ENCODE data around the gene CALHM1. TPM values are rescaled to one million over a fixed set of nuclear protein-coding genes. Genes with fewer than 3 reads are reported as not detected.
A peak's percentile ranks its signal among the peaks of the same experiment; 100 is the strongest.

Gene CALHM1
- total and polyA plus RNA-seq, 2 of the 13 experiments (the other 11 are each of a cell fraction or from before 2014, with no cell fraction given): 0.04 TPM; not detected in 1

- TF ChIP-seq ZNF142 (CRISPR knock-in tag; IDR thresholded peaks at IDR 0.05) (no peak), ERF (CRISPR knock-in tag; IDR thresholded peaks at IDR 0.05) (peak; percentile 66; the same call in 1 of the 2 replicates), MTA1 (CRISPR knock-in tag; IDR thresholded peaks at IDR 0.05; ENCODE audit: borderline replicate concordance) (no peak), ZNF577 (CRISPR knock-in tag; IDR thresholded peaks at IDR 0.05; ENCODE audit: borderline replicate concordance, low read depth) (no peak), ZNF260 (CRISPR knock-in tag; IDR thresholded peaks at IDR 0.05; ENCODE audit: borderline replicate concordance, low read depth) (no peak), PHF8 (CRISPR knock-in tag; IDR thresholded peaks at IDR 0.05) (no peak), PCBP2 (optimal IDR thresholded peaks at IDR 0.05; ENCODE audit: low read depth, low read length, poor library complexity, severe bottlenecking) (no peak), AGO2 (optimal IDR thresholded peaks at IDR 0.05; ENCODE audit: low read depth, low read length) (no peak), XBP1 (CRISPR knock-in tag; IDR thresholded peaks at IDR 0.05) (no peak), KLF11 (CRISPR knock-in tag; IDR thresholded peaks at IDR 0.05) (no peak), MXD4 (CRISPR knock-in tag; IDR thresholded peaks at IDR 0.05) (no peak), PATZ1 (CRISPR knock-in tag; IDR thresholded peaks at IDR 0.05) (peak; percentile 93), MLLT10 (CRISPR knock-in tag; IDR thresholded peaks at IDR 0.05) (no peak), TCF7L2 (IDR thresholded peaks at IDR 0.05; ENCODE audit: low read depth, low read length) (no peak), NFE2 (CRISPR knock-in tag; IDR thresholded peaks at IDR 0.05) (no peak), ZNF615 (CRISPR knock-in tag; IDR thresholded peaks at IDR 0.05; ENCODE audit: borderline replicate concordance) (no peak), GABPA (IDR thresholded peaks at IDR 0.05; ENCODE audit: low read depth, low read length) (no peak), GABPA (CRISPR knock-in tag; IDR thresholded peaks at IDR 0.05; ENCODE audit: low read depth) (peak; percentile 40; the same call in 1 of the 2 replicates), PITX1 (CRISPR knock-in tag; IDR thresholded peaks at IDR 0.05) (no peak; the same call in 1 of the 2 replicates), SOX5 (CRISPR knock-in tag; IDR thresholded peaks at IDR 0.05; ENCODE audit: borderline replicate concordance) (peak; percentile 94)
- TF ChIP-seq, protein P1, sequence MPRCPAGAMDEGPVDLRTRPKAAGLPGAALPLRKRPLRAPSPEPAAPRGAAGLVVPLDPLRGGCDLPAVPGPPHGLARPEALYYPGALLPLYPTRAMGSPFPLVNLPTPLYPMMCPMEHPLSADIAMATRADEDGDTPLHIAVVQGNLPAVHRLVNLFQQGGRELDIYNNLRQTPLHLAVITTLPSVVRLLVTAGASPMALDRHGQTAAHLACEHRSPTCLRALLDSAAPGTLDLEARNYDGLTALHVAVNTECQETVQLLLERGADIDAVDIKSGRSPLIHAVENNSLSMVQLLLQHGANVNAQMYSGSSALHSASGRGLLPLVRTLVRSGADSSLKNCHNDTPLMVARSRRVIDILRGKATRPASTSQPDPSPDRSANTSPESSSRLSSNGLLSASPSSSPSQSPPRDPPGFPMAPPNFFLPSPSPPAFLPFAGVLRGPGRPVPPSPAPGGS (CRISPR knock-in tag; IDR thresholded peaks at IDR 0.05): no peak
- TF ChIP-seq, protein P2, sequence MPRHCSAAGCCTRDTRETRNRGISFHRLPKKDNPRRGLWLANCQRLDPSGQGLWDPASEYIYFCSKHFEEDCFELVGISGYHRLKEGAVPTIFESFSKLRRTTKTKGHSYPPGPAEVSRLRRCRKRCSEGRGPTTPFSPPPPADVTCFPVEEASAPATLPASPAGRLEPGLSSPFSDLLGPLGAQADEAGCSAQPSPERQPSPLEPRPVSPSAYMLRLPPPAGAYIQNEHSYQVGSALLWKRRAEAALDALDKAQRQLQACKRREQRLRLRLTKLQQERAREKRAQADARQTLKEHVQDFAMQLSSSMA (CRISPR knock-in tag; IDR thresholded peaks at IDR 0.05): no peak
Measured at GRCh38 chr10:103504181-103504783, 45.6 kb upstream of the CALHM1 start (continued).

Measured in HepG2 (cell line).